ENCODE data around the gene SRGAP1.

The SRGAP1 gene

DNA sequence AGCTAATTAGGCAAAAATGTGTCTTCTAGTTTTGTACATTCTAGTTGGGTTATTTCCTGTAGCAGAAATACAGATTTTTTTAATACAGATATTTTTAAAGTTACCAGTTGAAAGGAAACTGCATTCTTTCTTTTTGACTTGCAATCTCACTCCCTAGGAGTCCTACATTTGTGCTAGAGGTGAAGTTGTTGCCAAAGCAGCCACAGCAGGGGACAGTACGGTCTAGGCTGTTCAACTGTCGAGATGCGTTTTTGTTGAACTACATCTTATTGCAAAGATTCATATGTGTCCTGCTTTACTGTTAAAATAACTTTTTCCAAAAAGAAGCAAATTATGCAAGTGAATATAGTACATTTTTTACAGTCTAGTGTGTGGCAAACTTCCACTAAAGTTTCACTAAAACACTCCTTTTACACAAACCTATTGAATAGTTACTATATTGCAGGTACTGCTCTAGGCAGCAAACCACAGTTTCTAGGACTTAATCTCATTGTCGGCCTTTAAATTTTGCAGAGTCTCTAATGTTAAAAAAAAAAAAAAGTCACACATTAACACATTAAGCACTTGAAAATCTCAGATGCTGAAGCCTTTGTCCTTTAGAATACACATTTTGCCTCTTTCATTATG is 30.2 kb upstream of the SRGAP1 start:
- Histone ChIP-seq H3K9me3 (ENCODE audit: control insufficient read depth in 1 of 2, low read length in 2 of 2) (no peaks in the 10 kb centered on the region), H3K27ac (ENCODE audit: low read length) (no peak overlapping the region), H3K4me3 (ENCODE audit: low read depth in 1 of 2, low read length in 2 of 2) (no peak overlapping the region), H3K27me3 (ENCODE audit: low read depth, low read length) (no peaks in the 10 kb centered on the region), H3K4me1 (ENCODE audit: control insufficient read depth in 1 of 2, insufficient read depth in 2 of 2, low read length in 2 of 2) (no peaks in the 10 kb centered on the region), H3K36me3 (ENCODE audit: control insufficient read depth in 1 of 2, insufficient read depth in 2 of 2, low read length in 2 of 2) (no peaks in the 10 kb centered on the region)

DNA sequence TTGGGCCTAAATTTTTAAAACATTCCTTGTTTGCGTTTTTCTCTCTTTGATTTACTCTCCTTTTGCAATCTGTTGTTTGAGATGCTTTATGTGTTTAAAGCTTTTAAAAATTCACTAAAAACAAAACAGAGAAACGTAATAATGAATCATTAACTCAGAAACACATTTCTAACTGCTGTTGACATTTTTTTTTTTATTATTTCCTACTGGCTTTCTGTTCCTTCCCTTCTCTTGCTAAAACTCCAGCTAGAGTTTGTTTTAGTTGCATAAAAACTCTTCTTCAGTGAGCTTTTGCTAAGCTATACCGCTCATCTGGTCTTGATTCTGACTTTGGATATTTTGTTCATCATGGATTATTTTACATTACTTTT is 29.0 kb upstream of the SRGAP1 start:
- H3K4me3 ChIP-seq (ENCODE audit: low read depth in 1 of 2, low read length in 2 of 2), result no peak overlapping the region
- H3K9me3 ChIP-seq (ENCODE audit: control insufficient read depth in 1 of 2, low read length in 2 of 2), result no peaks in the 10 kb centered on the region
- H3K36me3 ChIP-seq (ENCODE audit: control insufficient read depth in 1 of 2, insufficient read depth in 2 of 2, low read length in 2 of 2), result no peaks in the 10 kb centered on the region
- H3K27me3 ChIP-seq (ENCODE audit: low read depth, low read length), result no peaks in the 10 kb centered on the region
- H3K27ac ChIP-seq (ENCODE audit: low read length), result no peak overlapping the region
- no peaks in the 10 kb centered on the region for H3K4me1 ChIP-seq (ENCODE audit: control insufficient read depth in 1 of 2, insufficient read depth in 2 of 2, low read length in 2 of 2)

DNA sequence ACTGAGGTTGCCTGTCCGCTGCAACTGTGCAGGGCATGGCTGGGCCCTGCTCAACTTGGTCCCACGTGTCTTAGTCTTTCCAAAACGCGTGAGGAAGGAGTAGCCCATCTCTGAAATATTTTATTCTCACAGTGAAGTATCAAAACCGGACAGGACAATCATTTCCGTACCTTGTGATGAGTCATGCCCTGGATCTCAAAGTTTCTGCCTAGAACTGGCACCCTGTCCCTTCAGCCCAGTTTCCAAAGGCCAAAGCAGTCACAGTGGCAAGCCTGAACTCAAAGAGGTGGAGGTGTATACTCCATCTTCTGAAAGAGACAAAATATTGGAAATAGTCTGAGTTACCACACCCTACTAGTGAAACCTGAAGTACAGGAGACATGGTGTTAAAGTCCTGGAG is 28.5 kb upstream of the SRGAP1 start:
- Histone ChIP-seq H3K36me3 (ENCODE audit: control insufficient read depth in 1 of 2, insufficient read depth in 2 of 2, low read length in 2 of 2) (no peaks in the 10 kb centered on the region), H3K4me3 (ENCODE audit: low read depth in 1 of 2, low read length in 2 of 2) (no peak overlapping the region), H3K27ac (ENCODE audit: low read length) (no peak overlapping the region), H3K27me3 (ENCODE audit: low read depth, low read length) (no peaks in the 10 kb centered on the region), H3K4me1 (ENCODE audit: control insufficient read depth in 1 of 2, insufficient read depth in 2 of 2, low read length in 2 of 2) (no peaks in the 10 kb centered on the region), H3K9me3 (ENCODE audit: control insufficient read depth in 1 of 2, low read length in 2 of 2) (no peaks in the 10 kb centered on the region)

DNA sequence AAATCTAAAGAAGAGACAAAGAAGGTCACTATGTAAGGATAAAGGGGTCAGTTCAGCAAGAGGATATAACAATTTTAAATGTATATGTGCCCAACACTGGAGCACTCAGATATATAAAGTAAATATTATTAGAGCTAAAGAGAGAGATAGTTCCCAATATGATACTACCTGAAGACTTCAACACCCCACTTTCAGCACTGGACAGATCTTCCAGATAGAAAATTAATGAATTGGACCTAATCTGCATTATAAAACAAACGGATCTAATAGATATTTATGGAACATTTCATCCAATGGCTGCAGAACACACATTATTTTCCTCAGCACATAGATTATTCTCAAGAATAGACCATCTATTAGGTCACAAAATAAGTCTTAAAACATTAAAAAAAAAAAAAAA is 24.1 kb upstream of the SRGAP1 start:
- no peak overlapping the region for H3K4me3 ChIP-seq (ENCODE audit: low read depth in 1 of 2, low read length in 2 of 2)
- H3K9me3 ChIP-seq (ENCODE audit: control insufficient read depth in 1 of 2, low read length in 2 of 2), result no peaks in the 10 kb centered on the region
- no peaks in the 10 kb centered on the region for H3K4me1 ChIP-seq (ENCODE audit: control insufficient read depth in 1 of 2, insufficient read depth in 2 of 2, low read length in 2 of 2)
- H3K27ac ChIP-seq (ENCODE audit: low read length), result no peak overlapping the region
- H3K27me3 ChIP-seq (ENCODE audit: low read depth, low read length), result no peaks in the 10 kb centered on the region
- no peaks in the 10 kb centered on the region for H3K36me3 ChIP-seq (ENCODE audit: control insufficient read depth in 1 of 2, insufficient read depth in 2 of 2, low read length in 2 of 2)

DNA sequence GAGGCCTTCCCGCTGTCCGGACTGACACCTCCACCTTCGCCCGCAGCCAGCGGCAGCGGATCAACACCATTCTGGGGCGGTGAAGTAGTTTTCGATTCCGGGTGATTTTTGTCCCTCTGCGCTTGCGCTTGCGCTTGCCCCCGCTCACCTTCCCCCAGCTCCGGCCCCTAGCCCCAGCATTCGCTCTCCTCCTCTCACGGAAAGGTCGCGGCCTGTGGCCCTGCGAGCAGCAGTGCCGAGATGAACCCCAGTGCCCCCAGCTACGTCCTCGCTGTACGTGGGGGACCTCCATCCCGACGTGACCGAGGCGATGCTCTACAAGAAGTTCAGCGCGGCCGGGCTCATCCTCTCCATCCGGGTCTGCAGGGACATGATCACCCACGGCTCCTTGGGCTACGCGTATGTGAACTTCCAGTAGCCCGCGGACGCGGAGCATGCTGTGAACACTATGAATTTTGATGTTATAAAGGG is 22.7 kb upstream of the SRGAP1 start:
- Histone ChIP-seq H3K27ac (ENCODE audit: low read length) (no peak overlapping the region), H3K9me3 (ENCODE audit: control insufficient read depth in 1 of 2, low read length in 2 of 2) (no peaks in the 10 kb centered on the region), H3K27me3 (ENCODE audit: low read depth, low read length) (no peaks in the 10 kb centered on the region), H3K4me3 (ENCODE audit: low read depth in 1 of 2, low read length in 2 of 2) (peak overlapping the region; percentile 39 to 78), H3K36me3 (ENCODE audit: control insufficient read depth in 1 of 2, insufficient read depth in 2 of 2, low read length in 2 of 2) (no peaks in the 10 kb centered on the region), H3K4me1 (ENCODE audit: control insufficient read depth in 1 of 2, insufficient read depth in 2 of 2, low read length in 2 of 2) (no peaks in the 10 kb centered on the region)

DNA sequence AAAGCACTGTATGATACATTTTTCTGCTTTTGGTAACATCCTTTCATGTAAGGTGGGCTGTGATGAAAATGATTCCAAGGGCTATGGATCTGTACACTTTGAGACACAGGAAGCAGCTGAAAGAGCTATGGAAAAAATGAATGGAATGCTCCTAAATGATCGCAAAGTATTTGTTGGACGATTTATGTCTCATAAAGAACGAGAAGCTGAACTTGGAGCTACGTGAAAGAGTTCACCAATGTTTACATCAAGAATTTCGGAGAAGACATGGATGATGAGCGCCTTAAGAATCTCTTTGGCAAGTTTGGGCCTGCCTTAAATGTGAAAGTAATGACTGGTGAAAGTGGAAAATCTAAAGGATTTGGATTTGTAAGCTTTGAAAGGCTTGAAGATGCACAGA is 22.1 kb upstream of the SRGAP1 start:
- Histone ChIP-seq H3K9me3 (ENCODE audit: control insufficient read depth in 1 of 2, low read length in 2 of 2) (no peaks in the 10 kb centered on the region), H3K36me3 (ENCODE audit: control insufficient read depth in 1 of 2, insufficient read depth in 2 of 2, low read length in 2 of 2) (no peaks in the 10 kb centered on the region), H3K27me3 (ENCODE audit: low read depth, low read length) (no peaks in the 10 kb centered on the region), H3K4me1 (ENCODE audit: control insufficient read depth in 1 of 2, insufficient read depth in 2 of 2, low read length in 2 of 2) (no peaks in the 10 kb centered on the region), H3K27ac (ENCODE audit: low read length) (no peak overlapping the region), H3K4me3 (ENCODE audit: low read depth in 1 of 2, low read length in 2 of 2) (peak overlapping the region; percentile 39 to 78)

DNA sequence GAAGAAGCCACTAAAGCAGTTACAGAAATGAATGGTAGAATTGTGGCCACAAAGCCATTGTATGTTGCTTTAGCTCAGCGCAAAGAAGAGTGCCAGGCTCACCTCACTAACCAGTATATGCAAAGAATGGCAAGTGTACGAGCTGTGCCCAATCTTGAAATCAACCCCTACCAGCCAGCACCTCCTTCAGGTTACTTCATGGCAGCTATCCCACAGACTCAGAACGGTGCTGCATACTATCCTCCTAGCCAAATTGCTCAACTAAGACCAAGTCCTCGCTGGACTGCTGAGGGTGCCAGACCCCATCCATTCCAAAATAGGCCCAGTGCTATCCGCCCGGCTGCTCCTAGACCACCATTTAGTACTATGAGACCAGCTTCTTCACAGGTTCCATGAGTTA is 21.5 kb upstream of the SRGAP1 start:
- Histone ChIP-seq H3K4me1 (ENCODE audit: control insufficient read depth in 1 of 2, insufficient read depth in 2 of 2, low read length in 2 of 2) (no peaks in the 10 kb centered on the region), H3K9me3 (ENCODE audit: control insufficient read depth in 1 of 2, low read length in 2 of 2) (no peaks in the 10 kb centered on the region), H3K4me3 (ENCODE audit: low read depth in 1 of 2, low read length in 2 of 2) (no peak overlapping the region), H3K27ac (ENCODE audit: low read length) (no peak overlapping the region), H3K27me3 (ENCODE audit: low read depth, low read length) (no peaks in the 10 kb centered on the region), H3K36me3 (ENCODE audit: control insufficient read depth in 1 of 2, insufficient read depth in 2 of 2, low read length in 2 of 2) (no peaks in the 10 kb centered on the region)

DNA sequence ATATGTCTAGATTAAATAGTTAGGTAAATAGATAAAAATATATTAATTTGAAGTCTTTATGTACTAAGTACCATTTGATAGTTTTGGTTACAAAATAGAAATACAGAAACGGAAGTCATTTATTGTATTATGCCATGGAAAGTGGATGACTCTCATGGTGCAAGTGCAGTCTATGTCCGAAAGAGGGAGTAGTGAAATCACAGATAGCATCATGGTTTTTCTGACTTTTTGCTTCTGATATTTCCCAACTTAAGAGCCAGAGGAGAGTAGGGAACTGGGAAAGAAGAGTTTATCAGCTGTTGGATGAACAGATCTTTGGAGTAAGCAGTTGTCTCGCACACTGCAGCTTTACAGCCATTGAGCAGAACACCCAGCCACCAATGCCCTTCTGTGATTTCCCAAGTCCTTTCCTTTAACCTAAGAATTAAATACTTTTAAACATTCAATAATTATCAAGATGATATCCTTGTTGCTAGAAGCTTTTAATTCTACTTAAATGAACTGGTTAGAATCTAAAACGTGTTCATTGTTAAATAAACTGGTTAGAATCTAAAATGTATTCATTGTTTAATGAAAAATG is 18.4 kb upstream of the SRGAP1 start:
- no peaks in the 10 kb centered on the region for H3K4me1 ChIP-seq (ENCODE audit: control insufficient read depth in 1 of 2, insufficient read depth in 2 of 2, low read length in 2 of 2)
- peaks cover 0 to 2% of the 10 kb centered on the region in 2 donors for H3K9me3 ChIP-seq (ENCODE audit: control insufficient read depth in 1 of 2, low read length in 2 of 2)
- H3K27me3 ChIP-seq (ENCODE audit: low read depth, low read length), result no peaks in the 10 kb centered on the region
- H3K27ac ChIP-seq (ENCODE audit: low read length), result no peak overlapping the region
- H3K4me3 ChIP-seq (ENCODE audit: low read depth in 1 of 2, low read length in 2 of 2), result no peak overlapping the region
- H3K36me3 ChIP-seq (ENCODE audit: control insufficient read depth in 1 of 2, insufficient read depth in 2 of 2, low read length in 2 of 2), result no peaks in the 10 kb centered on the region

DNA sequence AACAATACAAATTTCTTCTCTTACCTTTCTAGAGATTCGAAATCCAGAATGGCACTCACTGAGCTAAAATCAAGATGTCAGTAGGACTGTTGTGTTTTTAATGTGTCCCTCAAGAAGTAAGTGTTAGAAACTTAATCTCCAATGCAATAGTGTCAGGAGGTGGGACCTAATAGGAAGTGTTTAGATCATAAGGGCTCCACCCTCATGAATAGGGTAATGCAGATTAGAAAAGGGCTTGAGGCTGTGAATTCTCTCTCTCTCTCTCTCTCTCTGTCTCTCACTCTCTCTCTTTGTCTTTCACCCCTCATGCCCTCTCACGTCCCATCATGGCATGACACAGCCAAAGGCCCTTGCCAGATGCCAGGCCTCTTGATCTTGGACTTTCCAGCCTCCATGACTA is 15.6 kb upstream of the SRGAP1 start:
- H3K36me3 ChIP-seq (ENCODE audit: control insufficient read depth in 1 of 2, insufficient read depth in 2 of 2, low read length in 2 of 2), result no peaks in the 10 kb centered on the region
- no peaks in the 10 kb centered on the region for H3K27me3 ChIP-seq (ENCODE audit: low read depth, low read length)
- H3K4me3 ChIP-seq (ENCODE audit: low read depth in 1 of 2, low read length in 2 of 2), result no peak overlapping the region
- no peak overlapping the region for H3K27ac ChIP-seq (ENCODE audit: low read length)
- H3K9me3 ChIP-seq (ENCODE audit: control insufficient read depth in 1 of 2, low read length in 2 of 2), result peaks cover 0 to 2% of the 10 kb centered on the region in 2 donors
- H3K4me1 ChIP-seq (ENCODE audit: control insufficient read depth in 1 of 2, insufficient read depth in 2 of 2, low read length in 2 of 2), result no peaks in the 10 kb centered on the region

DNA sequence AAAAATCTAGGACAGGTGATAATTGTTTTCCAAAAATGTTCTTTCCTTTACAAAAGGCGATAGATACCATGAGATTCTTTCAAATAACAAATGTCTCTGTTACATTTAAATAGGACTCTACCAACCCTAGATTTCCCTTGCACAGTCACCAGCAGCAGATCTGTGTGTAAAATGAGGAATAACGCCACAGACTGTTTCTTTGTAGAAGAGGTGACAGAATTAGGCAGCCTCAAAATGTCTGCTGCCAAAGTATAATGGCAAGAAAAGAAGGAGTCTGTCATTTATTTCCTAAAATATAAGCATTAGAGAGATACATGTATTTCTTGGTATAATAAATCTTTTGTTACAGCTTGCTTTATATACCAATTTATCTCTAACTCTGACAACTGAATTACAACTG is 8.5 kb upstream of the SRGAP1 start:
- Histone ChIP-seq H3K27ac (ENCODE audit: low read length) (no peak overlapping the region), H3K9me3 (ENCODE audit: control insufficient read depth in 1 of 2, low read length in 2 of 2) (no peaks in the 10 kb centered on the region), H3K36me3 (ENCODE audit: control insufficient read depth in 1 of 2, insufficient read depth in 2 of 2, low read length in 2 of 2) (no peaks in the 10 kb centered on the region)

DNA sequence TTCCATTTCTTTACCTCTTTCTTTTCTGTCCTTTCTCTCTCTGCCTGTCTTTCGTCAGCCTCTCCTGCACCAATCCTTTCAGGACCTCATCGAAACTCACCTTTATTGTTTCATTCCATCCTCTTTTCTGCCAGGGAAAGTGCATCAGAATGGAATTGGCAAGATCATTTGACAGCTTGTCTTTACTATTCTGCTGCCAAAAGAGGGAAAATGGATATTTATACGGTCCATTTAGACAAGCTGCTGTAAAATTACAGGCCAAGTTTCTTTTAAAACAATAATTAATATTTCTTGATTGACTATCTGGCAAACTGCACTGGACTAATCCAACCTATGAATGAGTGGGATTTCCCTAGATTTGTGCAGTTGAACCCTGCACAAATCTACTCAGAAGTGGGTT is 7.6 kb upstream of the SRGAP1 start:
- H3K36me3 ChIP-seq (ENCODE audit: control insufficient read depth in 1 of 2, insufficient read depth in 2 of 2, low read length in 2 of 2), result no peaks in the 10 kb centered on the region
- H3K27me3 ChIP-seq (ENCODE audit: low read depth, low read length), result no peaks in the 10 kb centered on the region
- no peaks in the 10 kb centered on the region for H3K9me3 ChIP-seq (ENCODE audit: control insufficient read depth in 1 of 2, low read length in 2 of 2)
- H3K4me1 ChIP-seq (ENCODE audit: control insufficient read depth in 1 of 2, insufficient read depth in 2 of 2, low read length in 2 of 2), result no peaks in the 10 kb centered on the region
- H3K4me3 ChIP-seq (ENCODE audit: low read depth in 1 of 2, low read length in 2 of 2), result no peak overlapping the region
- no peak overlapping the region for H3K27ac ChIP-seq (ENCODE audit: low read length)

More for the DNA sequence above, 8.5 kb upstream of the SRGAP1 start:
- Histone ChIP-seq H3K4me1 (ENCODE audit: control insufficient read depth in 1 of 2, insufficient read depth in 2 of 2, low read length in 2 of 2) (no peaks in the 10 kb centered on the region), H3K27me3 (ENCODE audit: low read depth, low read length) (no peaks in the 10 kb centered on the region), H3K4me3 (ENCODE audit: low read depth in 1 of 2, low read length in 2 of 2) (no peak overlapping the region)

DNA sequence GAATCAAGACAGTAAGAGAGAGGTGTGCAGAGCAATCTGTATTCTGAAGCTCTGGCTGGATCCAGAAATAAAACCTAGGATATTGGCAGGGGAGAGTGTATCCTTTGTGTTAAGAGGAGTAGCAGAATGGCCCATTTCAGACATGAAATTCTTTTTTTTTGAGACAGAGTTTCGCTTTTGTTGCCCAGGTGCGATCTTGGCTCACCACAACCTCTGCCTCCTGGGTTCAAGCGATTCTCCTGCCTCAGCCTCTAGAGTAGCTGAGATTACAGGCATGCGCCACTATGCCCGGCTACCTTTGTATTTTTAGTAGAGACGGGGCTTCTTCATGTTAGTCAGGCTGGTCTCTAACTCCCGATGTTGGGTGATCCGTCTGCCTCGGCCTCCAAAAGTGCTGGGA is 6.1 kb upstream of the SRGAP1 start:
- Histone ChIP-seq H3K27me3 (ENCODE audit: low read depth, low read length) (no peaks in the 10 kb centered on the region), H3K9me3 (ENCODE audit: control insufficient read depth in 1 of 2, low read length in 2 of 2) (no peaks in the 10 kb centered on the region), H3K4me3 (ENCODE audit: low read depth in 1 of 2, low read length in 2 of 2) (no peak overlapping the region), H3K36me3 (ENCODE audit: control insufficient read depth in 1 of 2, insufficient read depth in 2 of 2, low read length in 2 of 2) (no peaks in the 10 kb centered on the region), H3K4me1 (ENCODE audit: control insufficient read depth in 1 of 2, insufficient read depth in 2 of 2, low read length in 2 of 2) (no peaks in the 10 kb centered on the region), H3K27ac (ENCODE audit: low read length) (no peak overlapping the region)
